ENCODE data around the gene EPB41L2. TPM values are rescaled to one million over a fixed set of nuclear protein-coding genes. Genes with fewer than 3 reads are reported as not detected.

EPB41L2 gene
- total RNA-seq, 3 donors from 2014 or later (not counting 1 experiment from before 2014, with no cell fraction given) = 6.8 to 11.4 (median 11.0) TPM

DNA sequence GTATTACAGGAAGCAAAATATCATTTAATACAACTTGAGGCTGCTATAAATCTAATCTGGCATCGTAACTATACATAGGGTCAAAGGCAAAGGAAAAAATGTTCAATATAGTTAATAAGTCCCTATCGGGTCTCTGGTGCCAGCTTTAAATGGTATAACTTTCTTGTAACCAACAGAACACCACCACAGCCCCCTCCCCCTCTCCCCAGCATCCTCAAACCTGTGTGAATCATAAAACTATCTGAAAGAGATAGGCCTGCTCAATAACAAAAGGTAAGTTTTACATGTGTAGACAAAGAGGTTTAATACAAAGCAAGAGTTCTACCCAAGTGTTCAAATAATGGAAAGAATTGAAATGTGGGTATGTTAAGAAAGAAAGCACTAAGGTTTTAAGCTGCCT, 223.7 kb downstream of the EPB41L2 start:
- Mint-ChIP-seq H3K36me3 (no peaks in the 10 kb centered on the region), H3K27me3 (ENCODE audit: low read depth in 2 of 2) (no peaks in the 10 kb centered on the region), H3K4me1 (no peaks in the 10 kb centered on the region), H3K9me3 (no peaks in the 10 kb centered on the region), H3K27ac (no peak overlapping the region), H3K4me3 (no peak overlapping the region)
- TF ChIP-seq, protein P1, sequence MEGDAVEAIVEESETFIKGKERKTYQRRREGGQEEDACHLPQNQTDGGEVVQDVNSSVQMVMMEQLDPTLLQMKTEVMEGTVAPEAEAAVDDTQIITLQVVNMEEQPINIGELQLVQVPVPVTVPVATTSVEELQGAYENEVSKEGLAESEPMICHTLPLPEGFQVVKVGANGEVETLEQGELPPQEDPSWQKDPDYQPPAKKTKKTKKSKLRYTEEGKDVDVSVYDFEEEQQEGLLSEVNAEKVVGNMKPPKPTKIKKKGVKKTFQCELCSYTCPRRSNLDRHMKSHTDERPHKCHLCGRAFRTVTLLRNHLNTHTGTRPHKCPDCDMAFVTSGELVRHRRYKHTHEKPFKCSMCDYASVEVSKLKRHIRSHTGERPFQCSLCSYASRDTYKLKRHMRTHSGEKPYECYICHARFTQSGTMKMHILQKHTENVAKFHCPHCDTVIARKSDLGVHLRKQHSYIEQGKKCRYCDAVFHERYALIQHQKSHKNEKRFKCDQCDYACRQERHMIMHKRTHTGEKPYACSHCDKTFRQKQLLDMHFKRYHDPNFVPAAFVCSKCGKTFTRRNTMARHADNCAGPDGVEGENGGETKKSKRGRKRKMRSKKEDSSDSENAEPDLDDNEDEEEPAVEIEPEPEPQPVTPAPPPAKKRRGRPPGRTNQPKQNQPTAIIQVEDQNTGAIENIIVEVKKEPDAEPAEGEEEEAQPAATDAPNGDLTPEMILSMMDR (IDR thresholded peaks at IDR 0.05) = no peak
- H3K4me1 ChIP-seq (ENCODE audit: control insufficient read depth, insufficient read depth, low read length) = no peaks in the 10 kb centered on the region
- DNase-seq = no peak
- H3K4me3 ChIP-seq (ENCODE audit: low read length) = no peak overlapping the region
- no peaks in the 10 kb centered on the region for H3K9me3 ChIP-seq (ENCODE audit: control insufficient read depth, insufficient read depth, low read length)
- H3K27me3 ChIP-seq (ENCODE audit: control insufficient read depth, insufficient read depth, low read length) = no peaks in the 10 kb centered on the region
- H3K27ac ChIP-seq (ENCODE audit: low read length) = no peak overlapping the region
- 89% methylated on average over 1 of the region's 2 CpGs for WGBS (ENCODE audit: insufficient coverage)
- no peaks in the 10 kb centered on the region for H3K36me3 ChIP-seq (ENCODE audit: control insufficient read depth, insufficient read depth, low read length)
- intact Hi-C loops (cut with micrococcal nuclease) = no loop called here
- ATAC-seq = no peak

- 96% methylated on average over 5 of the region's 5 CpGs for WGBS (ENCODE audit: insufficient coverage)
- H3K27me3 Mint-ChIP-seq (ENCODE audit: low read depth in 2 of 2) = no peaks in the 10 kb centered on the region
- DNase-seq (no peak), ATAC-seq (no peak)
- Histone ChIP-seq H3K27ac (ENCODE audit: low read length) (no peak overlapping the region), H3K4me3 (ENCODE audit: low read length) (no peak overlapping the region), H3K4me1 (ENCODE audit: control insufficient read depth, insufficient read depth, low read length) (no peaks in the 10 kb centered on the region), H3K27me3 (ENCODE audit: control insufficient read depth, insufficient read depth, low read length) (no peaks in the 10 kb centered on the region), H3K36me3 (ENCODE audit: control insufficient read depth, insufficient read depth, low read length) (no peaks in the 10 kb centered on the region), H3K9me3 (ENCODE audit: control insufficient read depth, insufficient read depth, low read length) (no peaks in the 10 kb centered on the region)
- H3K9me3 Mint-ChIP-seq = no peaks in the 10 kb centered on the region
- no peak overlapping the region for H3K27ac Mint-ChIP-seq
- H3K4me3 Mint-ChIP-seq = no peak overlapping the region
- no peaks in the 10 kb centered on the region for H3K36me3 Mint-ChIP-seq
- H3K4me1 Mint-ChIP-seq = no peaks in the 10 kb centered on the region
- TF ChIP-seq, protein P1 (IDR thresholded peaks at IDR 0.05) = no peak
- intact Hi-C loops (cut with micrococcal nuclease) = no loop called here
These were observed 224.1 kb downstream of the EPB41L2 start for GRCh38 chr6:130838951-130839350.

GRCh38 chr6:130838250-130838860, 224.7 kb downstream of the EPB41L2 start:
- no peaks in the 10 kb centered on the region for H3K36me3 Mint-ChIP-seq
- Histone ChIP-seq H3K27me3 (ENCODE audit: control insufficient read depth, insufficient read depth, low read length) (no peaks in the 10 kb centered on the region), H3K4me3 (ENCODE audit: low read length) (no peak overlapping the region), H3K9me3 (ENCODE audit: control insufficient read depth, insufficient read depth, low read length) (no peaks in the 10 kb centered on the region), H3K36me3 (ENCODE audit: control insufficient read depth, insufficient read depth, low read length) (no peaks in the 10 kb centered on the region), H3K27ac (ENCODE audit: low read length) (no peak overlapping the region), H3K4me1 (ENCODE audit: control insufficient read depth, insufficient read depth, low read length) (no peaks in the 10 kb centered on the region)
- DNase-seq = no peak
- no peaks in the 10 kb centered on the region for H3K27me3 Mint-ChIP-seq (ENCODE audit: low read depth in 2 of 2)
- H3K9me3 Mint-ChIP-seq = no peaks in the 10 kb centered on the region
- intact Hi-C loops (cut with micrococcal nuclease) = no loop called here
- no peak overlapping the region for H3K27ac Mint-ChIP-seq
- TF ChIP-seq, protein P1 (IDR thresholded peaks at IDR 0.05) = no peak
- no peak overlapping the region for H3K4me3 Mint-ChIP-seq
- H3K4me1 Mint-ChIP-seq = no peaks in the 10 kb centered on the region
- WGBS (ENCODE audit: insufficient coverage) = 92% methylated on average over 4 of the region's 6 CpGs
- ATAC-seq = no peak

DNA sequence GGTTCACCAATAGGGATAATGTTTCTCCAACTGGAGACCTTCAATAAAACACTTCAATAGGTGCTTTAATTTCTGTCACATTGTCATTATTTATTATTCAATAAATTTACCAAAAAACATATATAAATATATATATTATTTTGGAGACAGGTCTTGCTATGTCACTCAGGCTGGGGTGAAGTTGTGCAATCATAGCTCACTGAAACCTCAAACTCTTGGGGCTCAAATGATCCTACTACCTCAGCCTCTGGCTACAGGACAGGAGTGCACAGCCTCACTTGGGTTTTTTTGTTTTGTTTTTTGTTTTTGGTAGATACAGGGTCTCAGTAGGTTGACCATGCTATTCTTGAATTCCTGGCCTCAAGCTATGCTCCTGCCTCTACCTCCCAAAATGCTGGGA, 226.0 kb downstream of the EPB41L2 start:
- H3K27ac Mint-ChIP-seq = no peak overlapping the region
- no peak overlapping the region for H3K27ac ChIP-seq (ENCODE audit: low read length)
- H3K4me3 Mint-ChIP-seq = no peak overlapping the region
- no peaks in the 10 kb centered on the region for H3K4me1 Mint-ChIP-seq
- no peaks in the 10 kb centered on the region for H3K36me3 Mint-ChIP-seq
- H3K27me3 Mint-ChIP-seq (ENCODE audit: low read depth in 2 of 2) = no peaks in the 10 kb centered on the region
- no peaks in the 10 kb centered on the region for H3K36me3 ChIP-seq (ENCODE audit: control insufficient read depth, insufficient read depth, low read length)
- no peak overlapping the region for H3K4me3 ChIP-seq (ENCODE audit: low read length)
- H3K4me1 ChIP-seq (ENCODE audit: control insufficient read depth, insufficient read depth, low read length) = no peaks in the 10 kb centered on the region
- no peaks in the 10 kb centered on the region for H3K9me3 ChIP-seq (ENCODE audit: control insufficient read depth, insufficient read depth, low read length)
- no peaks in the 10 kb centered on the region for H3K27me3 ChIP-seq (ENCODE audit: control insufficient read depth, insufficient read depth, low read length)
- H3K9me3 Mint-ChIP-seq = no peaks in the 10 kb centered on the region
- TF ChIP-seq, protein P1 (IDR thresholded peaks at IDR 0.05) = no peak
- intact Hi-C loops (cut with micrococcal nuclease) = no loop called here
- ATAC-seq = no peak
- no peak for DNase-seq

Measured in natural killer cell (primary cell).